ENCODE measurements around the gene KIF1B. TPM values are rescaled to one million over a fixed set of nuclear protein-coding genes. Genes with fewer than 3 reads are reported as not detected.

KIF1B gene
- total and polyA plus RNA-seq, 10 of the 15 experiments (the other 5 are each of a cell fraction or from before 2014, with no cell fraction given): 2.1 to 16.5 (median 8.7) TPM

DNA sequence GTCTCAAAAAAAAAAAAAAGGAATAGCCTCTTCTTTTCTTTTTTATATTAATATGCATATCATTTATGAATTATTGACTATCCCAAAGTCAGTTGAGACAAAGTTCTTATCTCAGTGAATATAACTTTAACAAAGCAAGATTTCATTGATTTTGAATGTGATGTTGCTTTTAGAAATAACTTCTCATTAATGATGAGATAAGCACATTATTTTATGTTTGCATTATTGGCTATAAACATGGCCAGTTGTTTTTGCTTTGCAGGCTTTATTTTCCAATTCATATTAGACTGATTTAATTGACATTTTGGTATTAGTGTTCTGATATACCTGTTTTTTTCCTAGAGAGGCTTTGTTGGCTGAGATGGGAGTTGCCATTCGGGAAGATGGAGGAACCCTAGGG is 81.3 kb downstream of the KIF1B start:
- ATAC-seq (no peak), DNase-seq (ENCODE audit: low read depth, low spot score) (no peak), FAIRE-seq (no peak)
- no TSS peak for BruUV-seq (replicated peaks)
- H3K4me1 ChIP-seq (ENCODE audit: control insufficient read depth, insufficient read depth, low read length): no peaks in the 10 kb centered on the region
- ChIA-PET POLR2A (no interaction called here), SMC1A (ENCODE audit: uncharacterized antibody, unreplicated experiment) (no interaction called here), CTCF (no interaction called here), RAD21 (ENCODE audit: unreplicated experiment) (no interaction called here)
- no peaks in the 10 kb centered on the region for H3K27me3 ChIP-seq (replicated peaks in 1 of 2; ENCODE audit: control insufficient read depth in 2 of 2, insufficient read depth in 2 of 2, low read length in 1 of 2)
- H2AFZ ChIP-seq (ENCODE audit: control insufficient read depth, low read depth, low read length): no peak overlapping the region
- no peak overlapping the region for H3K4me3 ChIP-seq
- H3K27ac ChIP-seq (ENCODE audit: control insufficient read depth, insufficient read depth): no peak overlapping the region
- H3K9me3 ChIP-seq (replicated peaks; ENCODE audit: control insufficient read depth, insufficient read depth, low read length): no peaks in the 10 kb centered on the region
- no peak overlapping the region for H3K9ac ChIP-seq (ENCODE audit: control insufficient read depth, insufficient read depth, low read length)
- no peak overlapping the region for H3K4me2 ChIP-seq (ENCODE audit: control insufficient read depth, insufficient read depth)
- in situ Hi-C loops (cut with MboI) (no loop called here), intact Hi-C loops (cut with micrococcal nuclease; ENCODE audit: unreplicated experiment) (no loop called here)
- WGBS (ENCODE audit: insufficient coverage, insufficient replicate concordance, low lambda C conversion rate, missing lambda C conversion rate): 94% methylated on average over 1 of the region's 1 CpG
- TF ChIP-seq EGR1 (IDR thresholded peaks at IDR 0.05; ENCODE audit: borderline replicate concordance in 1 of 2, low read depth in 2 of 2, low read length in 2 of 2) (no peak), ESRRA (IDR thresholded peaks at IDR 0.05; ENCODE audit: low read length) (no peak), USF1 (IDR thresholded peaks at IDR 0.05; ENCODE audit: borderline replicate concordance, extremely low read length, insufficient read depth, low read depth, low read length) (no peak), CREB1 (IDR thresholded peaks at IDR 0.05; ENCODE audit: low read depth) (no peak)
- TF ChIP-seq, protein P1, sequence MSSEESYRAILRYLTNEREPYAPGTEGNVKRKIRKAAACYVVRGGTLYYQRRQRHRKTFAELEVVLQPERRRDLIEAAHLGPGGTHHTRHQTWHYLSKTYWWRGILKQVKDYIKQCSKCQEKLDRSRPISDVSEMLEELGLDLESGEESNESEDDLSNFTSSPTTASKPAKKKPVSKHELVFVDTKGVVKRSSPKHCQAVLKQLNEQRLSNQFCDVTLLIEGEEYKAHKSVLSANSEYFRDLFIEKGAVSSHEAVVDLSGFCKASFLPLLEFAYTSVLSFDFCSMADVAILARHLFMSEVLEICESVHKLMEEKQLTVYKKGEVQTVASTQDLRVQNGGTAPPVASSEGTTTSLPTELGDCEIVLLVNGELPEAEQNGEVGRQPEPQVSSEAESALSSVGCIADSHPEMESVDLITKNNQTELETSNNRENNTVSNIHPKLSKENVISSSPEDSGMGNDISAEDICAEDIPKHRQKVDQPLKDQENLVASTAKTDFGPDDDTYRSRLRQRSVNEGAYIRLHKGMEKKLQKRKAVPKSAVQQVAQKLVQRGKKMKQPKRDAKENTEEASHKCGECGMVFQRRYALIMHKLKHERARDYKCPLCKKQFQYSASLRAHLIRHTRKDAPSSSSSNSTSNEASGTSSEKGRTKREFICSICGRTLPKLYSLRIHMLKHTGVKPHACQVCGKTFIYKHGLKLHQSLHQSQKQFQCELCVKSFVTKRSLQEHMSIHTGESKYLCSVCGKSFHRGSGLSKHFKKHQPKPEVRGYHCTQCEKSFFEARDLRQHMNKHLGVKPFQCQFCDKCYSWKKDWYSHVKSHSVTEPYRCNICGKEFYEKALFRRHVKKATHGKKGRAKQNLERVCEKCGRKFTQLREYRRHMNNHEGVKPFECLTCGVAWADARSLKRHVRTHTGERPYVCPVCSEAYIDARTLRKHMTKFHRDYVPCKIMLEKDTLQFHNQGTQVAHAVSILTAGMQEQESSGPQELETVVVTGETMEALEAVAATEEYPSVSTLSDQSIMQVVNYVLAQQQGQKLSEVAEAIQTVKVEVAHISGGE (CRISPR knock-in tag; IDR thresholded peaks at IDR 0.05): no peak
- no peaks in the 10 kb centered on the region for H3K36me3 ChIP-seq (ENCODE audit: control insufficient read depth in 2 of 2, insufficient read depth in 2 of 2, low read length in 1 of 2)
- no peaks in the 10 kb centered on the region for H4K20me1 ChIP-seq (ENCODE audit: control insufficient read depth, insufficient read depth)
- no peaks in the 10 kb centered on the region for H3K79me2 ChIP-seq (ENCODE audit: control insufficient read depth, insufficient read depth, low read length)
